Stimulated activated CD4-positive, alpha-beta T cell treated with anti-CD3 and anti-CD28 coated beads, Interleukin-1b, Interleukin-23, amount 100 ng/mL, for 24 hours (primary cell): Measurements from ENCODE around the gene GTF2IRD1.
"Not testable (repeated sequence)": the region's sequence is repeated elsewhere in the genome, so short reads cannot be mapped to it uniquely, and the experiment has no call there.

Experiments used
- DNase-seq, 4 experiments: peaks; one replicate each; pipeline ENCODE4 v3.0.0-alpha.2; 2020; ENCODE audit warnings: low read depth in 4 of 4, low spot score in 1 of 4

The GTF2IRD1 gene

GRCh38 chr7:74467876-74468275 lies 14.2 kb downstream of the GTF2IRD1 start:
- DNase-seq, result no peak

GRCh38 chr7:74470504-74470903 lies 16.8 kb downstream of the GTF2IRD1 start:
- DNase-seq, result no peak

- no peak for DNase-seq
Observed at GRCh38 chr7:74473116-74473515, 19.4 kb downstream of the GTF2IRD1 start.

- DNase-seq, result no peak
Observed at GRCh38 chr7:74474271-74474865, 20.7 kb downstream of the GTF2IRD1 start.

- no peak for DNase-seq
Observed at GRCh38 chr7:74475243-74475986, 21.7 kb downstream of the GTF2IRD1 start.

- DNase-seq, result no peak
Observed at GRCh38 chr7:74475987-74476350, 22.3 kb downstream of the GTF2IRD1 start.

- no peak for DNase-seq
Observed at GRCh38 chr7:74476626-74477025, 22.9 kb downstream of the GTF2IRD1 start.

- no peak for DNase-seq
Observed at GRCh38 chr7:74478671-74479065, 25.0 kb downstream of the GTF2IRD1 start.

- no peak for DNase-seq
Observed at GRCh38 chr7:74479066-74479781, 25.5 kb downstream of the GTF2IRD1 start.

- DNase-seq, result no peak
Observed at GRCh38 chr7:74479961-74480829, 26.5 kb downstream of the GTF2IRD1 start.

- DNase-seq, result no peak
Observed at GRCh38 chr7:74480861-74481417, 27.2 kb downstream of the GTF2IRD1 start.

GRCh38 chr7:74481458-74482196 lies 27.9 kb downstream of the GTF2IRD1 start:
- DNase-seq, result no peak

GRCh38 chr7:74482197-74482467 lies 28.4 kb downstream of the GTF2IRD1 start:
- DNase-seq, result no peak

- no peak for DNase-seq
Observed at GRCh38 chr7:74482629-74483401, 29.1 kb downstream of the GTF2IRD1 start.

GRCh38 chr7:74483402-74484336 lies 30.0 kb downstream of the GTF2IRD1 start:
- DNase-seq, result no peak

GRCh38 chr7:74485611-74486010 lies 31.9 kb downstream of the GTF2IRD1 start:
- DNase-seq, result no peak

GRCh38 chr7:74488518-74489030 lies 34.9 kb downstream of the GTF2IRD1 start:
- DNase-seq, result not testable (repeated sequence)
